Body of pancreas (tissue), 4 donors: ENCODE data around the gene CAMKMT. TPM values are rescaled to one million over a fixed set of nuclear protein-coding genes. Genes with fewer than 3 reads are reported as not detected.

ENCODE experiments used
- ATAC-seq: fragments of 150-250 bp; one replicate; pipeline ENCODE4 v1.9.1; 2016
- DNase-seq, 4 donors: peaks; one replicate each; pipeline ENCODE4 v3.0.0-alpha.2; 2019
- H3K27ac ChIP-seq, 4 donors: fragments of 200-600 bp; sonication (generic); 1 replicate in 3 of 4; 2 replicates in 1 of 4; pipeline versions ENCODE4 v1.5.1 to v1.6.1; 2016 to 2019; ENCODE audit warnings: mild to moderate bottlenecking in 1 of 4, mixed read lengths in 1 of 4, moderate library complexity in 1 of 4
- H3K27me3 ChIP-seq, 2 donors: fragments of 200-600 bp; sonication (generic); one replicate each; pipeline ENCODE4 v1.6.0; 2016; ENCODE audit warnings: mild to moderate bottlenecking in 1 of 2
- H3K36me3 ChIP-seq, 2 donors: fragments of 200-600 bp; sonication (generic); replicated peaks in 1 of 2; 2 replicates each; pipeline ENCODE4 v1.5.1; 2016; ENCODE audit warnings: low read depth in 2 of 2; ENCODE audit not compliant: insufficient read depth in 1 of 2
- H3K4me1 ChIP-seq: fragments of 200-600 bp; sonication (generic); one replicate; pipeline ENCODE4 v1.6.0; 2016
- H3K4me3 ChIP-seq, 2 donors: fragments of 200-600 bp; sonication (generic); 1 replicate in 1 of 2; 2 replicates in 1 of 2; pipeline ENCODE4 v1.5.1; 2016 to 2019
- H3K9me3 ChIP-seq, 3 donors: fragments of 200-600 bp; sonication (generic); 1 replicate in 2 of 3; 2 replicates in 1 of 3; pipeline ENCODE4 v1.5.1; 2016
- CTCF ChIP-seq, 7 experiments: fragments of 450-650 bp in 4 of 7; fragments of 200-600 bp in 3 of 7; sonication (generic) in 3 of 7; IDR thresholded peaks; one replicate each; pipeline ENCODE4 v1.5.1; 2016 to 2019; ENCODE audit warnings: antibody characterized with exemption in 7 of 7
- POLR2A ChIP-seq, 3 donors: fragments of 450-650 bp; IDR thresholded peaks; one replicate each; pipeline ENCODE4 v1.6.1; 2016; ENCODE audit warnings: antibody characterized with exemption in 3 of 3, mild to moderate bottlenecking in 2 of 3
- whole genome bisulfite sequencing, 2 donors: methylation state at CpG; one replicate each; pipeline ENCODE4 v1.1.5; 2017; 5-methylcytosine and 5-hydroxymethylcytosine counted together
- intact Hi-C: fragments of 100-400 bp; cut with DNase I; formaldehyde crosslinking; loops from one replicate; pipeline ENCODE4 v1.15.1; 2023
- total RNA-seq, 2 donors: library from RNA; depleted of rRNA; stranded (reverse); fragments of >200 nt; gene quantifications; one replicate each; pipeline ENCODE4 v1.1.0, GENCODE V29; 2016

Gene CAMKMT
- total RNA-seq, 2 donors from 2014 or later: 18.4 to 23.4 TPM

DNA sequence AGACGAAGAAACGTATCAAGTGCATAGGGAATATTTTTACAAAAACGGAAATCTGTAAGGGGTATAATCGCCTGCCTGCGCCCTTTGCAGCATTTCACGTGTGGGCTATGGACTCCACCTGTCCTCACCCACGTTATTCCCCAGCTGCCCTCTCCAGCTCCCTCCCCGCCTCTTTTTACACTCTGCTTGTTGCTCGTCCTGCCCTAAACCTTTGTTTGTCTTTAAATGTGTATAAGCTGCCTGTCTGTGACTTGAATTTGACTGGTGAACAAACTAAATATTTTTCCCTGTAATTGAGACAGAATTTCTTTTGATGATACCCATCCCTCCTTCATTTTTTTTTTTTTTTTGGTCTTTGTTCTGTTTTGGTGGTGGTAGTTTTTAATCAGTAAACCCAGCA is 410.4 kb downstream of the CAMKMT start:
- WGBS, 2 donors: 89 to 94% methylated on average over 9 of the region's 9 CpGs
- no peak for TF ChIP-seq CTCF (IDR thresholded peaks at IDR 0.05)
- TF ChIP-seq POLR2A (IDR thresholded peaks at IDR 0.05): no peak
- Histone ChIP-seq H3K27ac (no peak overlapping the region), H3K36me3 (no peaks in the 10 kb centered on the region), H3K9me3 (no peaks in the 10 kb centered on the region), H3K27me3 (no peaks in the 10 kb centered on the region), H3K4me3 (no peak overlapping the region), H3K4me1 (no peaks in the 10 kb centered on the region)
- ATAC-seq: no peak
- intact Hi-C loops: no loop called here
- DNase-seq: no peak

DNA sequence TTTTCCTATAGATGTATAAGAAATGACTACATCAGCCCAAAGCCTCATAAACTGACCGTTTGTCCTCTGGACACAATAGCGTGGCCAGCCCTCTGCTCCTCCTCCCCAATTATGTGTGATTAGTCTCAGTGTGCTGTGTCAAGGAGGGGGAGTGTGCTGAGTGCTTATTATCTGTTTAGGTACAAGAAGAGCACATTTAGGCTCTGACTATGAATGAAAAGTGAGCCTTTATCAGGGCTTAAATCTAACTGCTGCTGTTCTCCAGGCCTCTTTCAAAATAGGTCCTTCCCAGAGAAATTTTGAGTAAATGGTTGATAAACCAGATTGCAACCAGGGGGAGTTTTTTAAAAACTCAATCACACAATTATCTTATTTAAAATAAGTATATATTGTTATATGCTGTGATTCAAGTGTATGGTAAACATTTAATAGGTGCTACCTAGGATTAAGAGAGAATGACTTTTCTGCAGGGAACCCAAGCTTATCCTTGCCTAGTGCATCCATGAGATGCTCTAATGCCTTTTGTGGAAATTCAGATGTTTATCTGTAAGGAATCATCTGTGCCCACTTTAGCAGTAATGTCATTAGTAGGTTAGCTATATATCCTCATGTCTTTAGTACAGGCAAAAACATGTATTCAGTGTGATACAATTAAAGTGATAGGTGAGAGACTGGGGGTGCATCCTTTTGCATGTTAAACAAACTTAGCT is 411.1 kb downstream of the CAMKMT start:
- 88 to 94% methylated on average over 2 of the region's 2 CpGs for WGBS, 2 donors
- ATAC-seq (no peak), DNase-seq (no peak)
- TF ChIP-seq POLR2A (IDR thresholded peaks at IDR 0.05) (no peak), CTCF (IDR thresholded peaks at IDR 0.05) (no peak)
- Histone ChIP-seq H3K9me3 (no peaks in the 10 kb centered on the region), H3K36me3 (no peaks in the 10 kb centered on the region), H3K27me3 (no peaks in the 10 kb centered on the region), H3K4me3 (no peak overlapping the region), H3K4me1 (no peaks in the 10 kb centered on the region), H3K27ac (no peak overlapping the region)
- intact Hi-C loops: no loop called here

DNA sequence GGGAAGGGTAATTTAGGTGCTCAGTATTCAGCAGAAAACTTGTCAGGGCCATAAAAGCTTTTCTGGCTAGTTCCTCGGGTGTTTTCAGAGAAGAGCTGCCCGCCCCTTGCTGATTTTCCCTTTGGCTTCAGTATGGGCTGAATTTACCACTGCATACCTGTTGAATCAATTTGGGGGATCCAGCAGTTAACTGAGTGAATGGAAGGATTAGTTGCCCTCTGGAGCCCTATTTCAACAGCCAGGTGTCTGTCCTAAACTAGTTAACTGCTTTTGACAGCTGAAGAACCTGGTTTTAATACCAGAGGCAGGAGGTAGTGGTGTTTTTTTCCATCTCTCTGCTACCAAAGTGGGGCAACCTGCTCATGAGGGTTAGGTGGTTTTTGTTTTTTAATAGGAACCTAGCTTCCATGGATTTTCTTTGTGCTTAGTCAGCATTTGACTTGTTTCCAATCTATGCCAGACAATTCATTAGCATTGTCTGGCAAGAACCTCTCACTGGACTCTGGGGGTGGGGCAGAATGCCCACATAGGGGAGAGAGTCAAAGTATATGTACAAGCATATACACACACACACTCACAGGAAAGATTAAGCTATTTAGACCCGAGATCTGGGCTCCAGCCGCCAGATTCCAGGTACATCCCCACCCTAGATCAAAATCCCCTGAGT is 413.2 kb downstream of the CAMKMT start:
- no peak for DNase-seq
- no peaks in the 10 kb centered on the region for H3K27me3 ChIP-seq
- no peaks in the 10 kb centered on the region for H3K4me1 ChIP-seq
- H3K36me3 ChIP-seq: no peaks in the 10 kb centered on the region
- no peak overlapping the region for H3K4me3 ChIP-seq
- H3K9me3 ChIP-seq: no peaks in the 10 kb centered on the region
- ATAC-seq: no peak
- TF ChIP-seq POLR2A (IDR thresholded peaks at IDR 0.05) (no peak), CTCF (IDR thresholded peaks at IDR 0.05) (no peak)
- 93 to 94% methylated on average over 4 of the region's 4 CpGs for WGBS, 2 donors
- no peak overlapping the region for H3K27ac ChIP-seq
- intact Hi-C loops: no loop called here

DNA sequence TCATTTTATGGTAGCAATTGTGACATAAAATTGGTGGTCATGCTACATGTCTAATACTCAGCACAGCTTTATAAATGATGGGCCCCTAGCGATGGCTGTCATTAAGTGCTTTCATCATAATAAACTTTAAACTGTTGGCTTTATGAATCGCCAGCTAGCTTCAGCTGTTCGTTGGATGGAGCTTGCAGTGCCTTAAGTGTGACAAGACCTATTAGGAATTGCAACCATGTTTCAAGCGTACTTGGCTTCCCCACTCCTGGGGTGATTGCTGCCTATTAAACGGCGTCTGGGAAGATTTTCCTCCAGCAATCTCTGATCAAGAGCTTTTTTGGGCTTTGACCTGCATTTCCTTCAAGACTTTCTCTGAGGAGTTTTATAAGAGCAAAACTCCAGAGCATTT is 415.3 kb downstream of the CAMKMT start:
- intact Hi-C loops: no loop called here
- 84 to 88% methylated on average over 6 of the region's 6 CpGs for WGBS, 2 donors
- DNase-seq: no peak
- no peaks in the 10 kb centered on the region for H3K27me3 ChIP-seq
- H3K4me3 ChIP-seq: no peak overlapping the region
- H3K36me3 ChIP-seq: no peaks in the 10 kb centered on the region
- no peak for ATAC-seq
- no peaks in the 10 kb centered on the region for H3K4me1 ChIP-seq
- no peaks in the 10 kb centered on the region for H3K9me3 ChIP-seq
- H3K27ac ChIP-seq: no peak overlapping the region
- TF ChIP-seq CTCF (IDR thresholded peaks at IDR 0.05): no peak
- no peak for TF ChIP-seq POLR2A (IDR thresholded peaks at IDR 0.05)

DNA sequence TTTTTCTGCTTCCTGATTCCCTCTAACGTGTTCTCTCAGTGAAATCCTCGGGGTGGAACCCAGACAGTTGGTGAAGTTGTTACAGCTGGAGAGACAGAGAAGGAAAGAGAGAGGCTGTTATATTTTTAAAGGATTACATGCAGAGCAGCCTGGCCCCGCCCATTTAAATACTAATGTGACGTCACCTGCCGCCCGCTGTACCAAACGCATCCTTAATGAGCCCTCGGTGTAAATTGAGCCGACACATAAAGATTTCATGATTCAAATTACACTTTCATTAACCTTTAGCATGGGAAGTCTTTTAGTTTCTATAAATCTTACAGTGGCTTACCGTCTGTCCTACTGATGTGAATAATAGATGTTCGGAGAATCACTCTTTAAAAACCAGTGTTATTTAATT is 415.8 kb downstream of the CAMKMT start:
- H3K27me3 ChIP-seq: no peaks in the 10 kb centered on the region
- no peak overlapping the region for H3K27ac ChIP-seq
- no peaks in the 10 kb centered on the region for H3K9me3 ChIP-seq
- intact Hi-C loops: no loop called here
- H3K36me3 ChIP-seq: no peaks in the 10 kb centered on the region
- 43 to 69% methylated on average over 11 of the region's 11 CpGs for WGBS, 2 donors
- TF ChIP-seq POLR2A (IDR thresholded peaks at IDR 0.05): no peak
- TF ChIP-seq CTCF (IDR thresholded peaks at IDR 0.05): no peak
- no peak for DNase-seq
- no peak for ATAC-seq
- no peaks in the 10 kb centered on the region for H3K4me1 ChIP-seq
- no peak overlapping the region for H3K4me3 ChIP-seq
